ENCODE measurements around the gene ACTL7A. TPM values are rescaled to one million over a fixed set of nuclear protein-coding genes. Genes with fewer than 3 reads are reported as not detected.
"Not testable (repeated sequence)": the region's sequence is repeated elsewhere in the genome, so short reads cannot be mapped to it uniquely, and the experiment has no call there.

Gene ACTL7A
- total RNA-seq, 1 donor from 2014 or later = not detected

DNA sequence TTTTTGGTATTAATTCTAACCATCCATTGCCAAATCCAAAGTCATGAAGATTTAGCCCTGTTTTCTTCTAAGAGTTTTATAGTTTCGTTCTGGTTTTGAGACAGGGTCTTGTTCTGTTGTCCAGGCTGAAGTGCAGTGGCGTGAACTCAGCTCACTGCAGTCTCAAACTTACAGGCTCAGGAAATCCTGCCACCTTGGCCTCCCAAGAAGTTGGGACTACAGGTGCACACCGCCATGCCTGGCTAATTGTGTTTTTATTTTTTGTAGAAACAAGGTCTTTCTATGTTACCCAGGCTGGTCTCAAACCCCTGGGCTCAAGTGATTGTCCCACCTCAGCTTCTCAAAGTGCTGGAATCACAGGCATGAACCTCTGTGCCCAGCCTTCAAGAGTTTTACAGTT, 21.0 kb downstream of the ACTL7A start:
- Histone ChIP-seq H3K4me3 (ENCODE audit: low read depth, low read length) (no peak overlapping the region), H3K36me3 (ENCODE audit: control insufficient read depth, insufficient read depth, low read length) (no peaks in the 10 kb centered on the region), H3K27me3 (ENCODE audit: control insufficient read depth, insufficient read depth, low read length) (no peaks in the 10 kb centered on the region)
- no peak for DNase-seq (ENCODE audit: low read depth)
- TF ChIP-seq, protein P1, sequence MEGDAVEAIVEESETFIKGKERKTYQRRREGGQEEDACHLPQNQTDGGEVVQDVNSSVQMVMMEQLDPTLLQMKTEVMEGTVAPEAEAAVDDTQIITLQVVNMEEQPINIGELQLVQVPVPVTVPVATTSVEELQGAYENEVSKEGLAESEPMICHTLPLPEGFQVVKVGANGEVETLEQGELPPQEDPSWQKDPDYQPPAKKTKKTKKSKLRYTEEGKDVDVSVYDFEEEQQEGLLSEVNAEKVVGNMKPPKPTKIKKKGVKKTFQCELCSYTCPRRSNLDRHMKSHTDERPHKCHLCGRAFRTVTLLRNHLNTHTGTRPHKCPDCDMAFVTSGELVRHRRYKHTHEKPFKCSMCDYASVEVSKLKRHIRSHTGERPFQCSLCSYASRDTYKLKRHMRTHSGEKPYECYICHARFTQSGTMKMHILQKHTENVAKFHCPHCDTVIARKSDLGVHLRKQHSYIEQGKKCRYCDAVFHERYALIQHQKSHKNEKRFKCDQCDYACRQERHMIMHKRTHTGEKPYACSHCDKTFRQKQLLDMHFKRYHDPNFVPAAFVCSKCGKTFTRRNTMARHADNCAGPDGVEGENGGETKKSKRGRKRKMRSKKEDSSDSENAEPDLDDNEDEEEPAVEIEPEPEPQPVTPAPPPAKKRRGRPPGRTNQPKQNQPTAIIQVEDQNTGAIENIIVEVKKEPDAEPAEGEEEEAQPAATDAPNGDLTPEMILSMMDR (IDR thresholded peaks at IDR 0.05; ENCODE audit: insufficient read depth, low read length, poor library complexity, severe bottlenecking) = no peak

DNA sequence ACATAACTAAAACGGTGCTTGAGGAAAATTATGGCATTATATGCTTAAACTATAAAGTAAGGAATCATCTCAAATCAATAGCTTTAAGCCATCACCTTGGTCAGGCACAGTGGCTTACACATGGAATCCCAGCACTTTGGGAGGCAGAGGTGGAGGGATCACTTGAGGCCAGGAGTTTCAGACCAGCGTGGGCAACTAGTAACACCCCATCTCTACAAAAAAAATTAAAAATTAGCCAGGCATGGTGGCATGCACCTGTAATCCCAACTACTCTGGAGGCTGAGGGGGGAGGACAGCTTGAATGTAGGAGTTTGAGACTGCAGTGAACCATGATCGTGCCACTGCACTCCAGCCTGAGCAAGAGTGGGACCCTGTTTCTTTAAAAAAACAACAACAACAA, 22.6 kb downstream of the ACTL7A start:
- H3K27me3 ChIP-seq (ENCODE audit: control insufficient read depth, insufficient read depth, low read length) = no peaks in the 10 kb centered on the region
- no peaks in the 10 kb centered on the region for H3K36me3 ChIP-seq (ENCODE audit: control insufficient read depth, insufficient read depth, low read length)
- no peak for DNase-seq (ENCODE audit: low read depth)
- no peak overlapping the region for H3K4me3 ChIP-seq (ENCODE audit: low read depth, low read length)
- TF ChIP-seq, protein P1 (IDR thresholded peaks at IDR 0.05; ENCODE audit: insufficient read depth, low read length, poor library complexity, severe bottlenecking) = no peak

DNA sequence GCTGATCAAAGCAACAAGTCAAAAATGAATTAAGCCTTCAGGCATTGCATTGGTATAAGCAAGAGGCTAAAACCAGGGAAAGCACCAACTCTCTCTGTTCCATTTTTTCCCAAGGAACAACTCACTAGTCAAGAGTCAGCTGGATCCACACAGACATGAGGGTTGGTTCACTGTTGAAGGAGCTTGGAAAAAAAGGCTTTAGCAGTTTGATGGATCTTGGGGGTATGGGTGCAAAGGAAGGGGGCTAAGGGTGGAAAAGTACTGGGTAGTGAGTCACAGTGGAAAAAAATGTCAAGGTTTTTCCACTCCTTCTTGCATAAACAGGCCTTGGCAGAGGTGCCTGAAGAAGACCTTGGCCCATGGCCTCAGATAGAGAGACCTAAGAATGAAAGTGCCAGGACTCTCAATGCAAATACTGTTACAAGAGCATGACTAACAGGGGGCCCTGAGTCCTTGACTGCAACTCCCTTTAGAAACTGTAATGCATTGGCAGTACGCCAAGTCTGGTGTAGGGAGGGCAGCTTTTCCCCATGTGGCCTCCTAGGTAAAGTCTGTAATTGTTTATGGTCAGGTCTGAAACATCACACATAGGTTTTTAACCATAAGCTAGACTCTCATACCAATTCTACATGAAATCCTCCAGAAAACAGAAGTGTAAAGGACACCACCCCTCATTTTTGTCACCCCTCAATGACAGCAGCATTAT, 23.7 kb downstream of the ACTL7A start:
- TF ChIP-seq, protein P1 (IDR thresholded peaks at IDR 0.05; ENCODE audit: insufficient read depth, low read length, poor library complexity, severe bottlenecking) = no peak
- H3K27me3 ChIP-seq (ENCODE audit: control insufficient read depth, insufficient read depth, low read length) = no peaks in the 10 kb centered on the region
- DNase-seq (ENCODE audit: low read depth) = peak; percentile 57
- H3K4me3 ChIP-seq (ENCODE audit: low read depth, low read length) = no peak overlapping the region
- H3K36me3 ChIP-seq (ENCODE audit: control insufficient read depth, insufficient read depth, low read length) = no peaks in the 10 kb centered on the region

DNA sequence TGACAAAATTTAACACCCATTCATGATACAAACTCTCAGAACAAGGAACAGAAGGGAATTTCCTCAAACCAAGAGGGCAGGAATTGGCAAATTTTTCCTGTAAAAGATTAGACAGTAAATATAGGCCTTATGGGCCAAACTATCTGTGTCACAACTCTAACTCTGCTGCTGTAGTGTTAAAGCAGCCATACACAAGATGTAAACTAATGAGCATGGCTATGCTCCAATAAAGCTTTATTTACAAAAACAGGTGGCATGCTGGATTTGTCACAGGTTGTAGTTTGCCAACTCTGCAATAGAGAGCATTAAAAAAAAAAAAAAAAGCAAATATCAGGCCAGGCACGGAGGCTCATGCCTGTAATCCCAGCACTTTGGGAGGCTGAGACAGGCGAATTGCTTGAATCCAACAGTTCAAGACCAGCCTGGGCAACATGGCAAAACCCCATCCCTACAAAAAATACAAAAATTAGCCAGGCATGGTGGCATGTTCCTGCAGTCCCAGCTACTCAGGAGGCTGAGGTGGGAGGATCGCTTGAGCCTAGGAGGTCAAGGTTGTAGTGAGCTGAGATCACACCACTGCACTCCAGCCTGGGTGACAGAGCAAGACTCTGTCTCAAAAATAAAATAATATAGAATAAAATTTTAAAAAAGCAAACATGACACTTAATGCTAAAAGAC, 24.7 kb downstream of the ACTL7A start:
- H3K4me3 ChIP-seq (ENCODE audit: low read depth, low read length); H3K36me3 ChIP-seq (ENCODE audit: control insufficient read depth, insufficient read depth, low read length); DNase-seq (ENCODE audit: low read depth); H3K27me3 ChIP-seq (ENCODE audit: control insufficient read depth, insufficient read depth, low read length): not testable (repeated sequence)

DNA sequence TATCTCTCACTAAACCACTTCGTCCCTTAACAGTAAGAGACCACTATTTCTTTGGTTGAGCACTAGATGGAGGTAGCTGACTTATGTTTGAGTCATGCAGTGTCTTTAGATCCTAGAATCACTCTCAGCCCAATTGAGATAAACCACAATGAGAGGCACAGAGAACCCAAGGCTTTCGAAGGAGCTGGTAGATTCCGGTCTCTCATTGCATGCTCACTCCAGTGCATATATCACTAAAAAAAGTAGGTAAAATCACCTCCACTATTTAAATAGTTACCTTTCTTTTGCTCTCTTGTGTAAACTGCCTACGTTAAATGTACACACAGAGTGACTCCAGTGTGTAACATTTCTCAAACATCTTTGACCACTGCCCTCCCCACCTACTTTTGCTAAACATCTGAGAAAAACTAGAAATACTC, 27.6 kb downstream of the ACTL7A start:
- TF ChIP-seq, protein P1 (IDR thresholded peaks at IDR 0.05; ENCODE audit: insufficient read depth, low read length, poor library complexity, severe bottlenecking) = peak; percentile 5
- DNase-seq (ENCODE audit: low read depth) = no peak
- no peak overlapping the region for H3K4me3 ChIP-seq (ENCODE audit: low read depth, low read length)
- no peaks in the 10 kb centered on the region for H3K36me3 ChIP-seq (ENCODE audit: control insufficient read depth, insufficient read depth, low read length)
- no peaks in the 10 kb centered on the region for H3K27me3 ChIP-seq (ENCODE audit: control insufficient read depth, insufficient read depth, low read length)

DNA sequence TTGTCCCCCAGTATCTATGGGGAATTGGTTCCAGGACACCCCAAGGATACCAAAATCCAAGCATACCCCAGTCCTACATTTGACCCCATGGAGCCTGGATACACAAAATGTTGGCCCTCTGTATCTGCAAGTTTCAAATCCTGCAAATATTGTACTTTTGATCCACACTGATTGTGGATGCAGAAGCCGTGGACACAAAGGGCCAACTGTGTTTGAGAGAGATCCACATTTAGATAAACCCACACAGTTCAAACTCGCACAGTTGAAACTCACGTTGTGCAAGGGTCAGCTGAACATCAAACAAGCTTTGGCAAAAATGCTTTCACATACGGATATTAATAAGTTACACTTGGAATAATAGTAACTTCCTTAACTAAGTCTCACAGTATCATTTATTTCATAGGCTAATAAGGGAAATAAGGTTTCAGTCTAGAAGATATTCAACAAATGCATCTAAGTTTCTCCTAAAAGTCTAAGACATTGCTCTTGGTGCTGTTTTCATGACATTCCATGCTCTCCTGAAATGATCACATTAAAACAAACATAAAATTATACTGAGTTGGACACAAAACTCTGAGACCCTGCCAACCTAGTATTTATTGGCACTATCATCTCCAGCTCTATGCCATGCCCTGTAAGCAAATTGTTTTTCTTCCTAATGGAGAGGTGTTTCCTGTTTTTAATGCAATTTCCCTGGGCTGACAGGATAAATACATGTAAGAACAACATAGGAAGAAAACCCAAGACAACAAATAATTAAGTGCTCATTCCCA, 32.3 kb downstream of the ACTL7A start:
- DNase-seq (ENCODE audit: low read depth) = no peak
- H3K36me3 ChIP-seq (ENCODE audit: control insufficient read depth, insufficient read depth, low read length) = no peaks in the 10 kb centered on the region
- H3K4me3 ChIP-seq (ENCODE audit: low read depth, low read length) = no peak overlapping the region
- no peaks in the 10 kb centered on the region for H3K27me3 ChIP-seq (ENCODE audit: control insufficient read depth, insufficient read depth, low read length)
- TF ChIP-seq, protein P1 (IDR thresholded peaks at IDR 0.05; ENCODE audit: insufficient read depth, low read length, poor library complexity, severe bottlenecking) = no peak
